ENCODE measurements around the gene BAIAP2. TPM values are rescaled to one million over a fixed set of nuclear protein-coding genes. Genes with fewer than 3 reads are reported as not detected.

The BAIAP2 gene
- polyA plus RNA-seq, 1 donor = 37.2 TPM

DNA sequence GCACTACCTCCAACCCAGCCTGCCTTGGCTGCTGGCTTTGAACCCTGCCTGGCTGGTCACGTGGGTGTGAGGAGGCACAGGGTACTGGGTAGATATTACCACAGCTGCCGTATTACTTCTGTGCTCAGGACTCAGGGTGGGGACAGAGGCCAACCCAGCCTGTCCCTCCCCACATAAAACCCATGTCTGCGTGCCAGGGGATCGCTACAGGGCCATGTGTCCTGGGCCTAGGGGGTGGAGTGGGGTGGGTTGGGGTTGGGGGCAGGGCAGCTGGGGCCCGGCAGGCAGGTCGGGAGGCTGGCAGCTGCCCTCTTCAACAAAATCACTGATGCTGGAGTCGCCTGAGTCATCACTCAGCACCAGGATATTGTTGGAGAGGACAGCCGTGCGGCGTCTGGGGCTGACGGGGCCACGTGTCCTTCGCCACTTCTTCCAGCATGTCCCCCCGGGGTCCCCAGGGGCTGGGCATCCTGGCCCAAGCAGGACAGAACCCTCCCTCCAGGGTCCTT lies 90.7 kb downstream of the BAIAP2 start:
- DNase-seq = no peak

DNA sequence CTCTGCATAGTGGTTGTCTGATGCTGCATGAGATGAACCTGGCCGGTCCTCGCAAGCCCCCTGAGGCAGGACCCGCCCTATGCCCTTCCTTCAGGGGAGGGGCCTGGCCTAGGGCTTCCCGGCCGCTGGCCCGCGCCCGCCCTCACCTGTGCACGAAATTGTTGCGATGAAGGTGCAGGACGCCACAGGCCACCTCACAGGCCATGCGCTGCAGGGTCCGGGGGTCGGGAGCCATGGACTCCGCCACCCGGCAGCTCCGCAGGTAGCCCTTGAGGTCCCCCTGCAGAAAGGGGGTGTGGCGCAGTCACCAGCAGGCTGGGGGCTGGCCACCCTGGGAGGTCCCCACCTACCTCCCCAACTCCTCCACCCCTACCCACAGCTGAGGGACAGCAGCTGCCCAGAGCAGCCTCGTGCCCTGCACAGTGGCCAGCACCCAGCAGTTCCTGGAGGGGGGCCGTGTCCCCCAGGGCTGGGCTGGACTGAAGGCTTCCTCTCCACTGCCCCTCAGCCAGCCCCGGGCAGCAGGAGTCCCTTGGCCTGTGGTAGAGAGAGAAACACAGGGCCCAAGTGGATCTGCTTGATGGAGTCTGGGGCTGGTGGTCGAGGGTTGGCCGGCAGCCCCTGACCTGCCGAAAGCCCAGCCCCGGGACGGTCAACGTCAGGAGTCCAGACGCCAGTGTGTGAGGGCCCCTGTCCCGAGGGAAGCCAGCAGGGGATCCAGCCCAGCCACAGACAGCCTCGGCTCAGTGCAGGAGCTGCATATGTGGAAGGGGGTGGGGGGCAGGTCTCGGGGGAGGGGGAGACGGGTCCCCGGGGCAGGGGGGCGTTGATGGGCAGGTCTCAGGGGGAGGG lies 91.6 kb downstream of the BAIAP2 start:
- DNase-seq = no peak

DNA sequence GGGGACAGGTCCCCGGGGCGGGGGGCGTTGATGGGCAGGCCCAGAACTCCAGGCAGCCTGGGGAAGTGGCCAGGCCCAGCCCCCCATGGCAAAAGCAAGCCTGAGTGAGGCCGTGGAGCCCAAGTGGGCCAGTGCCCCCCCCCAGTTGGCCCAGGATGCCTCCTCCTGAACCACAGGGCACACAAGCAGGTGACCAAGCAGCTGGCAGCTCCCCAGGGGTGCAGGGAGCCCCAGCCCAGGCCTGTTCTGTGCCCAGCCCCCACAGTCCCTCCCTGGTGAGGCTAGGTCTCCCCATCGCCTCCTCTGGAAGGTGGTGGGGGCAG lies 92.1 kb downstream of the BAIAP2 start:
- DNase-seq = no peak

DNA sequence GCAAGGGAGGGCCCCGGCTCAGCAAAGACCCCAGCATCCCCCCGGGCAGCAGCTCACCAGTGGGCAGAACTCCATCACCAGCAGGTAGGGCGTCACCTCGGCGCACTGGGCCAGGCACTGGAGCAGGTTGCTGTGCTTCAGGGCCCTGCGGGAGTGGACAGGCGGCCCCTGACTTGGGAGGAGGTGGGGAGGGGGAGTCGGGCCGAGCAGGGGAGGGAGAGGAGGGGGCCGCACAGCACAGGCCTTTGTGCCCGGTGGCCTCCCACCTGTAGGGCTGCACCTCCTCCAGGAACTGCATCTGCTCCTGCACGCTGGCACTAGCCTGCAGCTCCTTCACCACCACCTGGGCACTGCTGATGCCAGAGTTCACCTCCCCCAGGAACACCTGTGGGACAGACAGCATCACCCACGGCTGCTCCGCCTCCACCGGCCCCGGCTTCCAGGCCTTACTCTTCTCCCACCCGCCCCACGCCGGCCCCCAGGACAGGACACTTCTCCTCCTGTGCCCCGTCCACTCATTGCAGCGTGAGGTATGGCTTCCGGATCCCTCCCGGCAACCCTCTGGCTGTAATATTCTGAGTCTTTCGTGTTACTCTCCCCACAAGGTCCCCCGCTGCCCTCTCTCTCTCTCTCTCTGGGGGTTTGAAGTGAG lies 92.7 kb downstream of the BAIAP2 start:
- DNase-seq = no peak

DNA sequence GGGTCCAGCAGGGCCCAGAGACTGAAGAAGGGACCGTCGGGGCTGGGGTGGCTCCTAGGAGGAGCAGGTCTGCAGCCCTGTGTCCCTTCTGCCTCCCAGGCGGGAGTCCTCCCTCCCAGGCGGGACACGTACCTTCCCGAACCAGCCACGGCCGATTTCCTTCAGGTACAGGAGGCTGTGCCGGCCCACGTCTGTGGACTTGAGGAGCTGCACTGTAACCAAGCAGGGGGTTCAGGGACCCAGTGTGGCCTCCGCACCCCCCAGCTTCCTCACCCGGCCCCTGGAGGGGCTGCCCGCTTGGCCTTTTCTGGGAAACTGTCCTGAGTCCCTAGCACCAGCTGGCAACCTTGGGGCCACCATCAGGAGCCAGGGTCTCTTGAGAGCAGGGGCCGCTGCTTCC lies 93.4 kb downstream of the BAIAP2 start:
- DNase-seq = no peak

DNA sequence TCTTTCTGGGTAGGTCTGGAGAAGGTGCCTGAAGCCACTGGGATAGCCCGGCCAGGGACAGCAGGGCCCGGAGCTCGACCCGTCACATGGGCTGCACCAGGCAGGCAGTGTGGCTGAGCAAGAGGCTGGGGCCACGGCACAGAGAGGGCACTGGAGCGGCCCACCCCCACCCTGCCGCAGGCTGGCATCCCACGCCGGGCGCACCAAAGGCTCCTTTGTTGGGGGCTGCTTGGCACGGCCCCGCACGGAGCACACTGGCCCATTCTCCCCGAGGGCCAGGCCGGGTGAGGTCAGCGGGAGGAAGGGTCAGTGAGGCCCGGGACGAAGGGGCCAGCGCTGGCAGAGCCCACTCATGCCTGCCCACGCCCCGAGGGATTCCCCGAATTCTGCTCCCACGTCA lies 93.8 kb downstream of the BAIAP2 start:
- no peak for DNase-seq

DNA sequence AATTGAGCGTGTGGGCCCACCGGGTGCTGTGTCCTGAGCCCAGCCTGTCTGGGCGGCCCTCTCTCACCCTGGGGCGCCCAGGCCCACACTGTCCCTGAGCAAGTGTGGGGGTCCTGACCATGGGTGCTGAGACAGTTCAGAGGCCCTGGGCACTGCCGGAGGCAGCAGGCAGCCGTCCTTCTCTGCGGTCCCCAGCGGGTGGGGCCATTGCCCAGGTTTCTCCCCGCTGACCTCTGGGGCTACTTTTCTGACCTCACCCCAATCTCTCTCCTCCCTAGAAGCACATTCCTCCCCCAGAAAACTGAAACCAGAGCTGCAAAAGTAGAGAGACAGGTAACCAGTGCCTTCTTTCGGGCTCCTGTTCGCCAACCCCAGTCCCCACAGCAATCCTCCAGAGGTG lies 94.3 kb downstream of the BAIAP2 start:
- DNase-seq = no peak

DNA sequence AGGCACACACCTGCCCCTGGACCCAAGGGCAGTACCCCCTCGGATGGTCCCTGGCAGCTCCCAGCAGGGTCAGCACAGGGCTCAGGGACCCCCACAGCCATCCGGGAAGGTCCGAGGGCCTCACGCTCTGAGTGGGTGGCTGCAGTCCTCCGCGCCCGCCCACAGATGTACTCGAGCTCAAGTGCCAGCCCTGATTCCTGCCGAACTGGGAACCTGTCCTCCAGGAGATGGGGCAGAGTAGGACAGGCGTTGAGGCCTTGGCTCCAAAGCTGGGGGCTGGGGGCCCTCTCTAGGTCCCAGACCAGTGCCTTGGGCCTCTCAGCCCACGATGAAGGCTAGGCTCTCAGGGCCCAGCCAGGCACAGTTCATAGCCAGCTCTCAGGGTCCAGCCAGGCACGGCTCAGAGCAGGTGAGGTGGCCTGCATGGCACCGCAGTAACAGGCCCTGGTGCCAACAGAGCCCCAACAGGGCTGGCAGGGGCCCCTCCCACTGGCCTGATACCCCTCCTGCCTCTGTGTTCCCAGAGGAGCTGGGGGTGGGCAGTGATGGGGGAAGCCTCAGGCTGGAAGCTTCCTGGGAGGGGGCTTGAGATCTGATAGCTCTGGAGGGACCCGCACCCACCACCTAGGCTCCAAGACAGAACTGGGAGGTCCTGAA lies 94.9 kb downstream of the BAIAP2 start:
- DNase-seq = no peak

DNA sequence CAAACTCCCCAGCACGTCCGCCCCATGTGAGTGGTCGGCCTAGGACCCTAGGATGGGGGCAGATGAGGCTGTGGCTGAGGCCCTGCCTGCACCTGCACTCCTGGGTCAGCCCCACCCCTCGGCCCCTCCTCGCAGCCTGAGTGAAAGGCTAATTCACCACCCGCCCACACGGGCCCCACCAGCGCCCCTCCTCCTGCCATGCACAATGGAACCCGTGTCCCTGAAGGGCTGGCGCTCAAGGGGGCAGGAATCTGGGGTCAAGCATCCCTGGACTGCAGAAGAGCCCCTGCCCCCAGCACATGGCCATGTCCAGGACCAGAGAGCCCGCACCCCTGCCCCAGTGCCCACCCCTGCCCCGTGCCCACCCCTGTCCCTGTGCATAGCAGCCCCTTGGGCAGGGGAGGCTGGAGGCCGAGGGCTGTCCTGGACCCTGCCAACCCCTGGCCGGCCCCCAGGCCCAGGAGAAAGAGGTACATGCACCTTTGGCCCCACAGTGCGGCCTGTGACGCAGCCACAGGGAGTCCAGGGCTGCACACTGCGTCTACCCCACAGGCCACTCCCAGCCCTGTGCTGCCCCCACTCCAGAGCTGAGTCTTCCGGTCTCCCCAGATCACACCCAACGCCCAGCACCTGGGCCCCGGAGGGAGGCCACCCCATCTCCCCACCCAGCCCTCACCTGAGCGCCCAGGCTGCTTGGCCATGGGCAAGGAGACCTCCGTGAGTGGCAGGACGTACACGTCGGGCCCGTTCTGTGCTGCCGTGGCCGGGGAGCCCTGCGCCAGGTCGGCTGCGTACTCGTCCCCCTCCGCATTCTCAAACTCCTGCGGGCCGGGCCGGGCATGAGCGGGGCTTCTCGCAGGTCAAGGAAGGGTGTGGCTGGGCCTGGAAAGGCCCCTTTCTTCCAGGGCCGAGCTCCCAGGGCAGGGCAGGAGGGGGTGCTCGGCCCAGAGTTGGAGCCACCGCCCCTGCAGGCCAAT lies 95.7 kb downstream of the BAIAP2 start:
- DNase-seq = no peak

DNA sequence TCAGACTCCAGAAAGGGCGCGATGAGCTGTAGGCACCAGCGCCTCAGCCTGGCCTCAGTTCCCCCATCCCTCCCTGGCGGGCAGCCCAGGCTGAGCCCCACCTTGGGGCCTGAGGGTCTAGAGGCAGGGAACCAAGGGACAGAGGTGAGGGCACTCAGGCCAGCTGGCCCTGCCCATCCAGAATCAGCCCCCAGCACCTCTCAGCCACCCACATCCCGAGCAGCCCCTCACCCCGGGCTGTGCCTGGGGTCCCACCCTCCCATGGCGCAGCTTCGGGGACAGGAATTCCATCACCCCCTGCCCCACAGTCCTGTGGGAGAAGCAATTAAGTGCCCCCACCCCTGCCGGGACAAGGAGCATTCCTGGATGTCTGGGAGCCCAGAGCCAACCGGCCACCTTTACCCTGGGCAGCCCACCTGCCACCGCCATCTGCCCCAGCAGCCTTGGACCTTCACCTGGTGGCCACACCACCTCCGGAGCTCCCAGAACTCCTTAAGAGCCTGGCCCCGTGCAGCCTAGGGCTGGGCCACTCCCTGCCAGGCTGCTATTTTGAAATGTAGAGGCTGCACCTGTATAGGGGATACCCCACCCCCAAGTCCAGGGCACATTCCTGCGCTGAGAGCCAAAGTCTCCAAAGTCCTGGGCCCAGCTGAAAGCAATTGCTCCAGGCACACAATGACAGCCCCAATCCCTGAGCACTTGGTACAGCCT lies 96.7 kb downstream of the BAIAP2 start:
- no peak for DNase-seq

DNA sequence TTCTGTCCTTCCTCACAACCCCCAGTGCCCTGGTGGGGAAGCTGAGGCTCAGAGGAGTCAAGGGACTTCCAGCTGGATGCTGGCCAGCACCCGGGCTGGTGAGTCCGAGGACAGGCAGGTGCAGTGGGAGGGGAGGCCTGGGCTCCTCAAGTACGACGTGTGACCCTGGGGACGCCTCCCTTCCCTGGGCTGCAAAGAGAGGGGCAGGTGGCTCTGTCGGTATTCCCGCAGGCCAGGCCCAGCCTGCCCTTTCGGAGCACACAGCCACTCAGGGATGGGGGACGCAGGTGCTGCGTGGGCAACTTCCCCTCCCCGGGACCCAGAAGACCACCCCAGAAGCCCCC lies 97.2 kb downstream of the BAIAP2 start:
- no peak for DNase-seq

DNA sequence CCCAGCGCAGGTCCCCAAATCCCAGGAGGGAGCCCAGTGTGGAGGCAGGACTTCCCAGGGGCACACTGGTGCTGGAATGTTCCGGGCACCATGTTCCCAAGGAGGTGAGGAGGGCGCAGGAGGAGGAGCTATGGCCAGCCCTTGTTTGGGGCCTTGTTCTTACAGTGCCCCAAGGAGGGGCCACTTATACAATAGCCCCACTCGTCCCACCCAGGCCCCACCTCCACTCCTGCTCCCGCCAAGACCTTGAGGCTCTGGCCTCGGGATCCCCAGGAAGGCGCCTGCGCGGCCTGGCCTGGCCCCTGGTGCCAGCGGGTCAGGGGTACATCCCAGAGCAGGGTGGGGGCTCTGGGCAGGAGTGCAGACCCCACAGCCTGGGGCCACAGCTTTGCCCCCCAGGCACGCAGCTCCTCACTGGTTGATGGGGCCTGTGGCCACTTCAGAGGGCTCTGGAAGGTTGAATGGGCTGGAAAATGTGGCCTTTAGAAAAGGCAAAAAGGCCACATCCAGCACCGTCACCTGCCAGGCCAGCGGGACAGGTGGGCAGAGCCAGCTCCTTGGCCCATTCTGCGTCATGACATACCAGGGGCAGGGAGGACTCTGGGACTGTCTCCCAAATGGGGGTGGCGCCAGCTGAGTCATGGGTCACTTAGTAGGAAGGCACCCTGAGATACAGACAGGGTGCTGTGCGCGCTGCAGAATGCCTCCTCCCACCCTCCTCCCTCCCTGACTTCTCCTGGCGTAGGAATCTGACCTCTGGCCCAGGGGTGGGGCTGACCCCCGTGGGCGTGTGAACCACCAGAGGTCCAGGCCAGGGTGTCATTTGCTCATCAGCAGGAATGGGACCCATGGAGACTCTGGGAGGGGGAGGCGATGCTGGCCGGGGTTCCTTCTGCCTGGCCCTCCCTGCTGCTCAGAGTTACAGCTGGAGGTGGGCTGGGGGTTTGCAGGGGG lies 98.1 kb downstream of the BAIAP2 start:
- no peak for DNase-seq

DNA sequence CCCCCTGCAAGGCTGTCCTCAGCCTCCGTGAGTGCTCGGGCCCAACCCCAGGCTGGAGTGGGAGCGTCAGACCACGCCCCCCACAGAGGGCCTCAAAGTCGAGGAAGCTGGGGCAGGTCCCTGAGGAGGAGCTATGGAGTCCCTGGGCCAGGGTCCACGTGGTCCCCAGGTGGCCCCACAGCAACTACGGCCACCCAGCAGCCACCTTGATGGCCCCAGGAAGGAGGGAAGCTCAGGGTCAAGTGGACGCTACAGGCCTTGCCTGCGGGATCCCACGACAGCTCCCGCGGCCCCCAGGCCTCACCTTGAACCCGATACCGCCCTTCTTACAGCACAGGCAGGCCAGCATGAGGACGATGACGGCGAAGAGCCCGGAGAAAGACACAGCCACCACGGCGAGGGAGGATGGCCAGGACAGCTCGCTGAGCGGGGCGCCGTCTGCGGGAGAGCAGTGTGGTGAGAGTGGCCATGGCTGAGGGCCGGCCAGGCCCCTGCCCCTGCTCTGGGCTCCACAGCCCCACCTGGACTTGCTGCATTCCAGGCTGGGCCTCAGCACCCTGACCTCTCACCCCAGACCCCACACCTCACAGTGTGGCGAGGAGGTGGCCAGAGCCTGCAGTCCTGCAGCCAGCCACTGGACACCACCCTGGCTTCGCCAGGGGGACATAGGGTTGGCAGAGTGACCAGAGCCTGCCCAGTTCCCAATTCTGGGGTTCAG lies 99.3 kb downstream of the BAIAP2 start:
- no peak for DNase-seq

DNA sequence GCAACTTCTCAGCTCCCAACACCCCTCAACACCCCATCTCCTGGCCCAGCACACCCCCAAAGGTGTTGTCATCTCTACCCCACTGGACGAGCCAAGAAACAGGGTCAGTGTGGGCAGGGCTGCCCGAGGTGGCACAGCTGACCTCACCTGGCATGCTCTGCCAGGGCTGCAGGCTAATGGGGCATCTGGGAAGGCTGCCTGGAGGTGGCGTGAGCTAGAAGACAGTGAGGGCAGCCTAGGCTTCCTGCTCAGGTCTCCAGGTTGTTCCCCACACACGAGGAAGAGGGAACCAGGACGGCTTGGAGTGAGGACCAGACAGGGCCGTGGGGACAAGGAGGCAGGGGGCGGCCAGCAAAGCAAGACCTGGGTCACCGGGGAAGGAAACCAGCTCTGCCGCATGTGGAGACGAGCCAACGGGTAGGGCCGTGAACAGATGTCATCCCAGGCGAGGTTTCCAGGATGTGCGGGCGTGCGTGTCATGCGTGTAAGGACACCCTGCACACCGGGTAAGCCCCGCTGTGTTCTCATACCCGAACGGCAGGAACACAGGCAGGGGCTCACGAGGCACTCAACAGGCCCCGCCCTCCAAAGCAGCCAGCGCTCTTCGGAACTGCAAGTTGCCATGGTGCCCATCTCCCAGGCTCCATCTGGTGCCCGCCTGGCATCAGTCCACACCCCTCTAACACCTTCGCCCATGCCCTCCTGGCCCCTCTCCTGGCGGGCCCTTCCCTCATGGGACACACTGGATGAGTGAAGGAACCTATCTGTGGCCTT lies 100.7 kb downstream of the BAIAP2 start:
- DNase-seq = no peak

DNA sequence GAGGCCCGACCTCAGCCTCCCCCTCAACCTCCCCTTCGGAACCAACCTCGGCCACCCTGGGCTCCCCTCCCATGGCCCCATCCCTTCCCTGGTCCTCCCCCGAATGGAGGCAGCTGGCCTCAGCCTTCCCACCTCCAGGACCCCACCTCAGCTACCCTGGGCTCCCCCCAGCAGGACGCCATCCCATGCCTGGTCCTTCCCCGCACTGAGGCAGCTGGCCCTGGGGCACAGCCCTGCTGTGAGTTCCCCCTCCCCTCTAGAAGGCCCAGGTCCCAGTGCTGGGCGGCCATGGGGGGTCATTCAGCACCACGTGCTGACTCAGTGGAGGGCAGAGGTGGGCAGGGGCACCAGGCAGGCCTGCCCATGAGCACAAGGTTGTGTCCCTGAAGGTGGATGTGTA lies 101.4 kb downstream of the BAIAP2 start:
- DNase-seq = no peak

DNA sequence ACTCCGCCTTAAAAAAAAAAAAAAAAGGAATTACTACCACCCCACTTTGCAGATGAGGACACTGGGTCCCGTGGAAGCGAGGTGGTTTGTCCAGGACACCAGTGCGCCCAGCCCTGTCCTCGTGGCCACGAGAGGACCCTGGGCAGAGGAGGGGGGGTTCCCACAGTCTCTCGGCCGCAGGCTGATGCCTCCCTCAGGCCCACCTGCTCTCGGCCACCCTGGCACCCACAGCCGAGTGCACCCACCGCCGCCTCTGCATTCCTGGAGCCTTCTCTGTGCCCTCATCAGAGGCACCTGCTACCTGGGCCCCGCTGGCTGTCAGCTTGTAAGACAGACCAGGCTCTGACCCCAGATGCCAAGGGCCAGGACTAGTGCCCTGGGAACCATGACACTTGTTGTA lies 102.3 kb downstream of the BAIAP2 start:
- no peak for DNase-seq

DNA sequence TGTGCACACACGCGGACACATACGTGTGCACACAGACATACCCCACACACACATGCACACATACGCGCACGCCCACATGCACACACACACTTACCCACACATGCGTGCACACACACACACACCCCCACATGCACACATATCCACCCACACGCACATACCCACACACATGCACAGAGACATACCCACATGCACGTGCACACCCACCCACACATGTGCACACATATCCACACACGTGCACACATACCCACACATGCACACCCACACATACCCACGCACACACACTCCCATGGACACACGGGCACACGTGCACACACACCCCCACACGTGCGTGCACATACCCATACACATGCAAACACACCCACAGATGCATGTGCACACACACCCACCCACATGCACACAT lies 103.1 kb downstream of the BAIAP2 start:
- no peak for DNase-seq

DNA sequence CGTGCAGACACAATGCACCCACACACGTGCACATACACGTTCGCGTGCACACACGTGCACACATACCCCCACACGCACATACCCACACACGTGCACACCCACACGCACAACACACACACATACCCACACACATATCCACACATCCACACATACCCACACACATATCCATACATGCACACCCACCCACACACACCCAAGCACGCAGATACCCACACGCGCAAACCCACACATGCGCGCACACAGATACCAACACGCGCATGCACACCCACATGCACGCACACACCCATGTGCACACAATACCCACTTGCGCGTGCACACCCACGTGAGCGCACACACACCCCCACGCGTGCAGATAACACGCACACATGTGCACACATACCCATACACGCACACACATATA lies 103.5 kb downstream of the BAIAP2 start:
- DNase-seq = no peak

DNA sequence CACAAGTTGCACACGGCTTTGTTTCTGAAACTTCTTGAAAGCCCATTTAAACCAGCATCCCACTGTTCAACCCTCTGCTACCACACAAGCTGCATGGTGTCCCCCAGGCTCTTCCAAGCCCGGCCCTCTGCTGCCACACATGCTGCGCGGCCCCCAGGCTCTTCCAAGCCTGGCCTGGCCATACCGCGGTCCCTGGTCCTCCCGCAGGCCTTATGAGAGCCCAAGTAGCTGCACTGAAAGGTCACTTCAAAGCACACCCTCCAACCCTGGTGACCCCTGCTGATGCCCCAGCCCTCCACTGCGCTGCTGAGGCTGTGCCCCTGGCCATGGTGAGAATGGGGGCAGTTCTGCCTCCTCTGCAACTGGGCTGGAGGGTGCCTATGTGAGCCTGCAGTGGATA lies 104.5 kb downstream of the BAIAP2 start:
- DNase-seq = no peak
